NCI-H526 treated with DMSO at 0.1 percent for 48 hours (cell line): ENCODE results near the gene ANAPC10.
"Not testable (repeated sequence)": the region's sequence is repeated elsewhere in the genome, so short reads cannot be mapped to it uniquely, and the experiment has no call there.

ENCODE experiments used
- DNase-seq: peaks from one replicate; lab custom pipeline; 2025; lab: John Stamatoyannopoulos, UW

ANAPC10 gene

GRCh38 chr4:145097821-145098674 is at the start of gene ANAPC10, which contains the start of gene ABCE1:
Gene ANAPC10 (minus strand): TSS chr4:145098196. CDS start chr4:145096099, 2,097 bp downstream.
Gene ABCE1 (plus strand): TSS chr4:145098311. CDS start chr4:145104413, 6,102 bp downstream.
- DNase-seq: peak; percentile 96

GRCh38 chr4:145136219-145136618 is 38.2 kb upstream of the ANAPC10 start:
- not testable (repeated sequence) for DNase-seq

GRCh38 chr4:145132511-145133098 is 34.6 kb upstream of the ANAPC10 start:
- DNase-seq: no peak

GRCh38 chr4:145131848-145132247 is 33.9 kb upstream of the ANAPC10 start:
- no peak for DNase-seq

GRCh38 chr4:145130788-145131399 is 32.9 kb upstream of the ANAPC10 start:
- no peak for DNase-seq

- DNase-seq: no peak
Observed at GRCh38 chr4:145130130-145130529, 32.1 kb upstream of the ANAPC10 start.

- DNase-seq: no peak
Observed at GRCh38 chr4:145125396-145125795, 27.4 kb upstream of the ANAPC10 start.

- no peak for DNase-seq
Observed at GRCh38 chr4:145108128-145108527, 10.1 kb upstream of the ANAPC10 start.

- DNase-seq: no peak
Observed at GRCh38 chr4:145107126-145107525, 9.1 kb upstream of the ANAPC10 start.

GRCh38 chr4:145103496-145103895 is 5.5 kb upstream of the ANAPC10 start:
- DNase-seq: no peak

- no peak for DNase-seq
Observed at GRCh38 chr4:145102619-145103018, 4.6 kb upstream of the ANAPC10 start.

- DNase-seq: no peak
Observed at GRCh38 chr4:145101091-145101490, 3.1 kb upstream of the ANAPC10 start.

GRCh38 chr4:145099653-145100052 is 1.7 kb upstream of the ANAPC10 start:
- no peak for DNase-seq

GRCh38 chr4:145098675-145099037 is 660 bp upstream of the ANAPC10 start:
- peak; percentile 33 for DNase-seq

- no peak for DNase-seq
Observed at GRCh38 chr4:145097331-145097820, 620 bp downstream of the ANAPC10 start.

- no peak for DNase-seq
Observed at GRCh38 chr4:145093638-145094037, 4.4 kb downstream of the ANAPC10 start.

GRCh38 chr4:145090380-145090779 is 7.6 kb downstream of the ANAPC10 start:
- DNase-seq: no peak

- no peak for DNase-seq
Observed at GRCh38 chr4:145083891-145084605, 13.9 kb downstream of the ANAPC10 start.

GRCh38 chr4:145081756-145082155 is 16.2 kb downstream of the ANAPC10 start:
- DNase-seq: no peak

- DNase-seq: no peak
Observed at GRCh38 chr4:145076469-145076855, 21.5 kb downstream of the ANAPC10 start.

- DNase-seq: no peak
Observed at GRCh38 chr4:145075742-145076468, 22.1 kb downstream of the ANAPC10 start.
